Measurements from ENCODE around the gene OLIG1. TPM values are rescaled to one million over a fixed set of nuclear protein-coding genes. Genes with fewer than 3 reads are reported as not detected.

OLIG1 gene
- total RNA-seq, 1 experiment from 2014 or later = not detected

GRCh38 chr21:33080776-33081175 is 10.8 kb downstream of the OLIG1 start:
- no peak overlapping the region for H3K4me3 Mint-ChIP-seq (ENCODE audit: unreplicated experiment)
- intact Hi-C loops (cut with micrococcal nuclease) = no loop called here
- ChIA-PET POLR2A (interaction anchor here (1.5 kb wide), 1 partner anchor 21 kb away, joined by 3 read pairs; no protein-coding TSS in a partner anchor), CTCF (interaction anchor here (1.3 kb wide), 1 partner anchor 86 kb away, joined by 3 read pairs; no protein-coding TSS in a partner anchor)
- no peaks in the 10 kb centered on the region for H3K4me1 Mint-ChIP-seq (ENCODE audit: insufficient read depth, unreplicated experiment)
- no peaks in the 10 kb centered on the region for H3K36me3 Mint-ChIP-seq (ENCODE audit: insufficient read depth, unreplicated experiment)
- no peak for TF ChIP-seq CTCF (IDR thresholded peaks at IDR 0.05; ENCODE audit: unreplicated experiment)
- no peak for DNase-seq (ENCODE audit: unreplicated experiment)
- H3K27me3 Mint-ChIP-seq (ENCODE audit: insufficient read depth, unreplicated experiment) = peaks cover 27% of the 10 kb centered on the region
- no TSS peak for BruUV-seq (replicated peaks)
- no peaks in the 10 kb centered on the region for H3K9me3 Mint-ChIP-seq (ENCODE audit: unreplicated experiment)
- H3K27ac Mint-ChIP-seq (ENCODE audit: low read depth, unreplicated experiment) = no peak overlapping the region

GRCh38 chr21:33088384-33088783 is 18.4 kb downstream of the OLIG1 start:
- Mint-ChIP-seq H3K4me1 (ENCODE audit: insufficient read depth, unreplicated experiment) (no peaks in the 10 kb centered on the region), H3K36me3 (ENCODE audit: insufficient read depth, unreplicated experiment) (no peaks in the 10 kb centered on the region), H3K27me3 (ENCODE audit: insufficient read depth, unreplicated experiment) (peaks cover 24% of the 10 kb centered on the region), H3K27ac (ENCODE audit: low read depth, unreplicated experiment) (no peak overlapping the region), H3K4me3 (ENCODE audit: unreplicated experiment) (no peak overlapping the region), H3K9me3 (ENCODE audit: unreplicated experiment) (no peaks in the 10 kb centered on the region)
- POLR2A ChIA-PET = no interaction called here
- intact Hi-C loops (cut with micrococcal nuclease) = no loop called here
- BruUV-seq (replicated peaks) = no TSS peak
- no peak for DNase-seq (ENCODE audit: unreplicated experiment)
- CTCF ChIA-PET = interaction anchor here (0.7 to 1.3 kb wide), 2 partner anchors 31 to 33 kb away, joined by 3 read pairs; no protein-coding TSS in a partner anchor
- no peak for TF ChIP-seq CTCF (IDR thresholded peaks at IDR 0.05; ENCODE audit: unreplicated experiment)

- H3K27ac Mint-ChIP-seq (ENCODE audit: low read depth, unreplicated experiment) = no peak overlapping the region
- no peaks in the 10 kb centered on the region for H3K9me3 Mint-ChIP-seq (ENCODE audit: unreplicated experiment)
- H3K27me3 Mint-ChIP-seq (ENCODE audit: insufficient read depth, unreplicated experiment) = peaks cover 24% of the 10 kb centered on the region
- H3K36me3 Mint-ChIP-seq (ENCODE audit: insufficient read depth, unreplicated experiment) = no peaks in the 10 kb centered on the region
- no peaks in the 10 kb centered on the region for H3K4me1 Mint-ChIP-seq (ENCODE audit: insufficient read depth, unreplicated experiment)
- no peak overlapping the region for H3K4me3 Mint-ChIP-seq (ENCODE audit: unreplicated experiment)
- TF ChIP-seq CTCF (IDR thresholded peaks at IDR 0.05; ENCODE audit: unreplicated experiment) = no peak
- CTCF ChIA-PET = no interaction called here
- POLR2A ChIA-PET = no interaction called here
- intact Hi-C loops (cut with micrococcal nuclease) = no loop called here
- no peak for DNase-seq (ENCODE audit: unreplicated experiment)
- no TSS peak for BruUV-seq (replicated peaks)
These were observed 19.6 kb downstream of the OLIG1 start for GRCh38 chr21:33089395-33090119.

- POLR2A ChIA-PET = no interaction called here
- no peaks in the 10 kb centered on the region for H3K9me3 Mint-ChIP-seq (ENCODE audit: unreplicated experiment)
These were observed 26.5 kb downstream of the OLIG1 start for GRCh38 chr21:33096426-33096825.

More at GRCh38 chr21:33096426-33096825, 26.5 kb downstream of the OLIG1 start:
- intact Hi-C loops (cut with micrococcal nuclease) = no loop called here
- Mint-ChIP-seq H3K4me3 (ENCODE audit: unreplicated experiment) (no peak overlapping the region), H3K4me1 (ENCODE audit: insufficient read depth, unreplicated experiment) (no peaks in the 10 kb centered on the region), H3K27me3 (ENCODE audit: insufficient read depth, unreplicated experiment) (peaks cover 30% of the 10 kb centered on the region), H3K36me3 (ENCODE audit: insufficient read depth, unreplicated experiment) (peaks cover 6% of the 10 kb centered on the region), H3K27ac (ENCODE audit: low read depth, unreplicated experiment) (no peak overlapping the region)
- CTCF ChIA-PET = interaction anchor here (0.6 kb wide), 1 partner anchor 56 kb away, joined by 3 read pairs; no protein-coding TSS in a partner anchor
- BruUV-seq (replicated peaks) = no TSS peak
- TF ChIP-seq CTCF (IDR thresholded peaks at IDR 0.05; ENCODE audit: unreplicated experiment) = no peak
- DNase-seq (ENCODE audit: unreplicated experiment) = no peak

All from MCF 10A (cell line).